Central memory CD4-positive, alpha-beta T cell (primary cell): ENCODE measurements around the gene ARTN.

ENCODE experiments used
- DNase-seq: peaks from one replicate; pipeline ENCODE4 v3.0.0; 2022

The ARTN gene

DNA sequence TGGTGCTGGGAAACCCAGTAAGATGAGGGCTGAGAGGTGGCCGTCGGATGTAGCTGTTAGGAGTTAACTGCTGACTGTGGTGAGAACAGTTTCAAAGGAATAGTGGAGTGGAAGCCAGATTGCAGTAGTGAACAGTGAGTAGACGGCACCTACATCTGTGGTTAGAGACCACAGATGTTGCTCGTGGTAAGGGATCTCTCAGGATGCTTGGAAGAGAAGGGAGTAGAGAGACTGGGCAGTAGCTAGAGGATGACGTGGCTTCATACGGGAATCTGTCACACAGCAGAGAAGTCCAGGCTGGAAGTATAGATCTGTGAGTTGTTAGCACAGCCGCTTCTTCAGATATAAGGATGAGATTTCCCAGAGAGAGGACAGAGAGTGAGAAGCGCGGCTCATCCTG lies 7.8 kb upstream of the ARTN start:
- no peak for DNase-seq

DNA sequence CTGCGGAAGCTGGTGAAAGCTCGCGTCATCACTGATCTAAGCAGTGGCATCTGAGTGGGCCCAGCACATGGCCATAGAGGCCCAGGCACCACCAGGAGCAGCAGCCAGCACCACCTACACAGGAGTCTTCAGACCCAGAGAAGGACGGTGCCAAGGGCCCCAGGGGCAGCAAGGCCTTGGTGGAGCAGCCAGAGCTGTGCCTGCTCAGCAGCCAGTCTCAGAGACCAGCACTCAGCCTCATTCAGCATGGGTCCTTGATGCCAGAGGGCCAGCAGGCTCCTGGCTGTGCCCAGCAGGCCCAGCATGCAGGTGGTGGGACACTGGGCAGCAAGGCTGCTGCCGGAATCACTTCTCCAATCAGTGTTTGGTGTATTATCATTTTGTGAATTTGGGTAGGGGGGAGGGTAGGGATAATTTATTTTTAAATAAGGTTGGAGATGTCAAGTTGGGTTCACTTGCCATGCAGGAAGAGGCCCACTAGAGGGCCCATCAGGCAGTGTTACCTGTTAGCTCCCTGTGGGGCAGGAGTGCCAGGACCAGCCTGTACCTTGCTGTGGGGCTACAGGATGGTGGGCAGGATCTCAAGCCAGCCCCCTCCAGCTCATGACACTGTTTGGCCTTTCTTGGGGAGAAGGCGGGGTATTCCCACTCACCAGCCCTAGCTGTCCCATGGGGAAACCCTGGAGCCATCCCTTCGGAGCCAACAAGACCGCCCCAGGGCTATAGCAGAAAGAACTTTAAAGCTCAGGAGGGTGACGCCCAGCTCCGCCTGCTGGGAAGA lies 3.2 kb upstream of the ARTN start:
- DNase-seq = no peak

DNA sequence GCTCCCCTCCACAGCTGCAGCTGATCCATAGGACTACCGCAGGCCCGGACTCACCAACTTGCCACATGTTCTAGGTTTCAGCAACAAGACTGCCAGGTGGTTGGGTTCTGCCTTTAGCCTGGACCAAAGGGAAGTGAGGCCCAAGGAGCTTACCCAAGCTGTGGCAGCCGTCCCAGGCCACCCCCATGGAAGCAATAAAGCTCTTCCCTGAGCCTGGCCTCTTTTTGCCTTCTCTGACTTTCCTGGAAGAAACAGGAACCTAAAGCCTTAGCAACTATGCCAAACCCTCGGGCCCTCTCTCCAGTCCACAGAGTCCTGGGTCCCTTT lies 2.7 kb upstream of the ARTN start:
- no peak for DNase-seq

DNA sequence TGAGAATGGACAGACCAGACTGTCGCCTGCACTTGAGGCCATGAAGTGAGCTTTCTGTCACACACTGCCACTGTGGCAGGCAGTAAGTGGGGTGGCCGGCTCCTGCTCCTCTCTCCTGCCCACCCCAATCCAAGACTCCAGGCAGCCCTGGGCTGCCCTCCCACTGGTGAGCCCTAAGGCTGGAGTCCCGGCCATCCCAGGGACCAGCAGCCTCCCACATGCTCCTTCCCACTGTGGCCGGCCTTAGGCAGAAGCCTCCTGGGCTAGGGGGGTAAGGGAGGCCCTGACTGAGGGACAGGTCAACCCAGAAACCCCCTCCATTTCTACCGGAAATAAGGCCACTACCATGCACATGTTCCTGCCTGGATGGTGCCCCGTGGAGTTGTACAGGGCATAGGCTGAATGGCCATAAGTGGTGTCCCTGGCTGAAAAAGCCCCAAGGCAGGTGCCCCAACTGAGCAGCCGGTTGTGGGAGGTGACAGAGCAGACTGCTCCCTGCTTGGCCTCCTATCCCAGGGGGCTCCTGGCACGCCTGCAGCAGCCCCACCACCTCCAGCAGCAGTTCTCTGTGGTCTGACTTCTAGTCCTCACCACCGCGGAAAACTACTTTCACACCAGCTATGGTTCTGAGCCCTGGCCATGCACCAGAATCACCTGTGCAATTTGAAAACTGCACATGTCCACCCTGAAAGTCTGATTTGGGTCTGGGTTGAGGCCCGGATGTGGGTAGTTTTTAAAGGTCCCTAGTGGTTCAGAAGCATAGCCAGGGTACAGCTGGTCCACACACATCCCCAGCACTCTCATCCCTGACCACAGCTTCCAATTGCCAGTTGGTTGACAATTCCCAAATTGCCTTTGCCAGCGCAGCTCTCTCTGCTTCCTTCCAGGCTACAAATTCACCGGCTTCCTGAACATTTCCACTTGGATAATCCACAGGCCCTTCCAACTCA lies 1.6 kb upstream of the ARTN start:
- DNase-seq = no peak

DNA sequence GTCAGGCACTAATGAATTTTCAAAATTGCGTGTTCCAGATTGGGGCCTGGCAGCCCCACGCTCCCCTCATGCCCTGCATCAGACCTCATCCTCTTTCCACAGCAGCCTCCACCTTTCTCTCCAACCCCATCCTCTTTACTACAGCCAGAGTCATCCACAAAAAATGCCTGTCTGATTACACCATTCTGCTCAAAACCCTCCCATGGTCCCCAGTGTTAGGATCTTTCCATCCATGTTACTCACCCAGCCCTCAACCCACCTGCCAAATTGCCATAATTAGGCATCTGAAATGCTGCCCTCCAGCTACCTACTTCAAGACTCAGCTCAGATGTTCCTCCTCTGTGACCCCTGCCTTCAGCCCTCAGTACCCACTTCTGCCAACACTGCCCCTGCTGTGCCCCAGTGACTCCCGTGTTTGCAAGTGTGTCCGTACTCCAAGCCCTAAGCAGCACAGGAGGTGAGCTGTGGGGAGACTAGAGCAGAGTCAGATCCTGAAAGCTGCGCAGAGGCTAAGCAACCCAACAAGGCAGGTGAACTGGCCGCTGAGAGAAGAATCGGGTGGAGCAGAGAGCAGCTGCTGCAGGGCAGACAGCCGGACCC lies 715 bp upstream of the ARTN start:
- no peak for DNase-seq

DNA sequence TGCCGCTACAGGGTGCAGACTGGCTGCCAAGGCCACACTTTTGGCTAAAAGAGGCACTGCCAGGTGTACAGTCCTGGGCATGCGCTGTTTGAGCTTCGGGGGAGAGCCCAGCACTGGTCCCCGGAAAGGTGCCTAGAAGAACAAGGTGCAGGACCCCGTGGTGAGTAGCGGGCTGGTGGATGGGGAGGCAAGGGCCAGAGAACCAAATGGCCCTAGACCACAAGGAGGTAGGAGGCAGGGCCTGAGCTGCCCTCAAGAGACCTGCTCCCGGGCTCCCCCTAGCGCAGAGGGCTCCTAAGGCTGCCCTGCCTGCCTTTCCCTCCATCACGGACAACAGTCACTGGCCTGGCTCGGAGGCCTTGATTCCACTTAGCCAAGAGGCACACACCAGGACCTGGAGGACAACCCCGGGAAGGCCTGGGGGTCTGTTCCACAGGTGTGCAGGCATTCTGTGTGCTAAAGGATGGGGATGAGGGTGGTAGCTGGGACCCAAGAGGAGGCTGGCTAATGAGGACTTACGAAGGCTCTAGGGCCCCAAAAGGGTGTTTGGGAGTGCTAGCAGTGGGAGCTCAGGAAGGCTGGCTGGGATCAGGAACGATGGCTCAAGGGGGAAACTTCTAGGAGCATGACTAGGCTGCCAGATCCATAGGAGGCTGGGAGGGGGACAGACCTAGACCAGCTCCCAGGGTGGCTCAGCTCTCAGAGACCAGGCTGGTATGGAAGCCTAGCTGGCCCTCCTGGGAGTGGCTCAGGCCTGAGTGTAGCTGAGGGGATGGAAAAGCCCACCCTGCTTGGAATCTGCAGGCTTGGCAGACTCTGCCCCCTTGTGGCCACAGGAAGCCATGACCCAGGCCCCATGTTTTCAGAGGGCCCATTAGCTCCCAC lies 742 bp downstream of the ARTN start:
- no peak for DNase-seq

DNA sequence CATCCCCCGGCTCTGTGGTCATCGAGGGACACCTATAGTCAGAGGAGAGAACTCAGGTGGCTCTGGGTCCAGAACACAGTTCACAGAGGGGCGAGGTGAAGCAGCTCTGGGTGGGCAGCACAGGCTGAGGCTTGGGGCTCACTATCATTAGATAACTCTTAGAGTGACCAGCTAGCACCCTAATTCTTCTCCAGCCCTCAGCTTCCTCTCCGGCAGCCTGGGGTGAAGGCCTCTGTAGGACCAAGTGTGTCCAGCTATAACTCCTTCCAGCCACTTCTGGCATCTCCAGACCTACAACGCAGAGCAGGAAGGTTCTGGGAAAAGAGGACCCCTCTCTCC lies 1.4 kb downstream of the ARTN start:
- DNase-seq = no peak

DNA sequence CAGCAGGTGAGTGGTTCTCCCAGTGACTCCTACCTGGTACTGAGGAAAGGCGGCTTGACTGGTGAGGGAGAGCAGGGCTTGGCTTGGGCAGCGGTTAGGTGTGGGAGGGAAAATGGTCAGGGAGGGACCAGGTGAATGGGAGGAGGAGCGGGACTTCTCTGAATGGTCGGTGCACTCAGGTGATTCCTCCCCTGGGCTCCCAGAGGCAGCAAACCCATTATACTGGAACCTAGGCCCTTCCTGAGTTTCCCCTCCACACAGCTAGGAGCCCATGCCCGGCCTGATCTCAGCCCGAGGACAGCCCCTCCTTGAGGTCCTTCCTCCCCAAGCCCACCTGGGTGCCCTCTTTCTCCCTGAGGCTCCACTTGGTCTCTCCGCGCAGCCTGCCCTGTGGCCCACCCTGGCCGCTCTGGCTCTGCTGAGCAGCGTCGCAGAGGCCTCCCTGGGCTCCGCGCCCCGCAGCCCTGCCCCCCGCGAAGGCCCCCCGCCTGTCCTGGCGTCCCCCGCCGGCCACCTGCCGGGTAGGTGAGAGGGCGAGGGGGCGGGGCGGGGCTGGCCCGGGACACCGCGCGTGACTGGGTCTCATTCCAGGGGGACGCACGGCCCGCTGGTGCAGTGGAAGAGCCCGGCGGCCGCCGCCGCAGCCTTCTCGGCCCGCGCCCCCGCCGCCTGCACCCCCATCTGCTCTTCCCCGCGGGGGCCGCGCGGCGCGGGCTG lies 2.3 kb downstream of the ARTN start:
- no peak for DNase-seq

DNA sequence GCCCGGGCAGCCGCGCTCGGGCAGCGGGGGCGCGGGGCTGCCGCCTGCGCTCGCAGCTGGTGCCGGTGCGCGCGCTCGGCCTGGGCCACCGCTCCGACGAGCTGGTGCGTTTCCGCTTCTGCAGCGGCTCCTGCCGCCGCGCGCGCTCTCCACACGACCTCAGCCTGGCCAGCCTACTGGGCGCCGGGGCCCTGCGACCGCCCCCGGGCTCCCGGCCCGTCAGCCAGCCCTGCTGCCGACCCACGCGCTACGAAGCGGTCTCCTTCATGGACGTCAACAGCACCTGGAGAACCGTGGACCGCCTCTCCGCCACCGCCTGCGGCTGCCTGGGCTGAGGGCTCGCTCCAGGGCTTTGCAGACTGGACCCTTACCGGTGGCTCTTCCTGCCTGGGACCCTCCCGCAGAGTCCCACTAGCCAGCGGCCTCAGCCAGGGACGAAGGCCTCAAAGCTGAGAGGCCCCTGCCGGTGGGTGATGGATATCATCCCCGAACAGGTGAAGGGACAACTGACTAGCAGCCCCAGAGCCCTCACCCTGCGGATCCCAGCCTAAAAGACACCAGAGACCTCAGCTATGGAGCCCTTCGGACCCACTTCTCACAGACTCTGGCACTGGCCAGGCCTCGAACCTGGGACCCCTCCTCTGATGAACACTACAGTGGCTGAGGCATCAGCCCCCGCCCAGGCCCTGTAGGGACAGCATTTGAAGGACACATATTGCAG lies 3.0 kb downstream of the ARTN start:
- no peak for DNase-seq

DNA sequence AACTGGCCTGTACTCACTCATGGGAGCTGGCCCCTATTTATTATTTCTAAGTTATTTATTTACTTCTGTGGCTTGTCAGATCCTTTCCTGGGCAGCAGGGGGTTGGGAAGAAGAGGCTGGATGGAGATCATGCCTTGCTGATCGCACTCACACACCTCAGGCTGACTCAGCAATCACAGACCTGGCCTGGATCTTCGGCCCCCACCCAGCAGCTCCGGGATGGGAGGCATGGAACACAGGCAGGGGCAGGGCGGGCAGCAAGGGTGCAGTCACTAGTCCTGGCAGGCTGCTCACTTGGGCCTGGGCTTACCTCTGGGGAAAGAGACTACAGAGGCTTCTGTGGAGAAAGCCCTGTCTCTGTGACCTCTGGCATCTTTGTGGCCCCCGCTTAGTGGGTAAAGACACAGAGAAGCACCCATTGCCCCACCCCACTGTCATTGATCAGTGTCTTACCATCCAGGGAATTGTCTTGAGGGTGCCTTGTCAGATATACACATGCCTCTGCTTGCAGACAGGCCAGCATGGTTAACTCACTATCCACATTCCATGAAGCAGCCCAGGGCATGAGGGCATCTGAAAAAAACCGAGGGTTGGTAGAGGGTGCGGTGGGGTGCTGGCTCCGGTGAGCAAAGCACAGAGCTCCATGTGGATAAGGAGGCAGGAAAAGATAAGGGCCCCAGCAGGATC lies 3.7 kb downstream of the ARTN start:
- no peak for DNase-seq

DNA sequence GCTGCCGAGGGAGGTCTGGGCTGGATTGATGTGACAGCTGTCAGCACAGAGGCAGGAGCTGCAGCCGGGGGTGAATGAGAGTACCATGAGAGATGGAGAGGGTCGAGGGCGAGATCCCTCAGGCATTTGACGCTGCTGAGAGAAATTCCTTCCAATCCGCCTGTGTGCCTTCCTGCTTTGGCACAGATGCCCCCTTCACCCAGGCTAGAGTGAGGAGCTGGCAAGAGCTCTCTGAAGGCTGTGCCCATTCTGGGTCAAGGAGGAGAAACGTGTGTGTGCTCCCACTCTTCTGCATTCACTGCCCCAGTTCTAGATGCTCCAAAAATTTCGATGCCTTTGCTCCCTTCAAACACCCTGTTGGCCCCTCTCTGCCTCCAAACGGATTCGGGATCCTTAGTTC lies 4.8 kb downstream of the ARTN start:
- no peak for DNase-seq

DNA sequence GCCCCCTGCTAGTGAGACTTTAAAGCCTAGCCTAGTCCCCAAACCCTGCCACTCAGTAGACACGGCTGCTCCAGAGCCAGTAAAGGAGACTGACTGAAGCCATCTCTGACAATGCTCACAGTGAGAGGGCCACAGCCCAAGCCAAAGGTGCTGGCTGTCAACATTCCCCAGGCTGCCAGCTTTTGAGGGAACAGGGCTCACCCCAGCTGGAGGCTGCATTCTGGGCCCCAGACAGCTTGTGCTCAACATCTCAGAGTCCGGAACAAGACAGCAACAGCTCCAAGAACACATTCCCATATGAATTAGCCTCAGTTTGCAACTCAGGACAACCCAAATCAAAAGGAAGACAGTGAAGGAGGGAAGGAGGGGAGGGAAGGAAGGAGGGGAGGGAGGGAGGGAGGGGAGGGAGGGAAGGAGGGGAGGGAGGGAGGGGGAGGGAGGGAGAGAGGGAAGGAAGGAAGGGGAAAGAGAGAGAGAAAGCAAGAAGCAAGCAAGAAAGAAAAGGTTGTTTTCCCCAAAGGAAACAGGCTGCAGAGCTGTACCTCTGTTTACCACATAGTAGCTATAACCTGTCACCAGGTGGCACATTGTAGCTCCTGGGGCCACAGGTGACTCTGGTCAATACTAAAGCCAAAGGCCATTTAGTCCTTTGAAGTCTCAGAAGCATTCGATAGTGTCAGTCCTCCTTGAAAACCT lies 5.4 kb downstream of the ARTN start:
- DNase-seq = no peak

DNA sequence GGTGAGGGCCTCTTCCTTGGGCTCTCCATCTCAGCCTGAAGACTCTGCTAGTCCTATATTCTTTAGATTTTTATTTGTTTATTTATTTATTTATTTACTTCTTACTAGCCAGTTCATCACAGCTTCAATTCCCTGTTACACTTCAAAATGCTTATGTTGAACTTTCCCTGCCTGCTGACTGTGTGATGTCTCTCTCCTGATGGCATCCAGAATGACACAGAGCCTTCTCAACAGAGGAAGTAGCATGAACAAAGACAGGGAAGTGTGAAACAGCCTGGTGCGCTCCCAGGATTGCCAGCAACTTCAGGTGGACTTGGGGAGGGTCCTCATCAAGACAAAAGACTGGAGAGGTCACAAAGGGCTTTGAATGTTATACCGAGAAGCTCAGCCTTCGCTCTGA lies 8.8 kb downstream of the ARTN start:
- DNase-seq = no peak

DNA sequence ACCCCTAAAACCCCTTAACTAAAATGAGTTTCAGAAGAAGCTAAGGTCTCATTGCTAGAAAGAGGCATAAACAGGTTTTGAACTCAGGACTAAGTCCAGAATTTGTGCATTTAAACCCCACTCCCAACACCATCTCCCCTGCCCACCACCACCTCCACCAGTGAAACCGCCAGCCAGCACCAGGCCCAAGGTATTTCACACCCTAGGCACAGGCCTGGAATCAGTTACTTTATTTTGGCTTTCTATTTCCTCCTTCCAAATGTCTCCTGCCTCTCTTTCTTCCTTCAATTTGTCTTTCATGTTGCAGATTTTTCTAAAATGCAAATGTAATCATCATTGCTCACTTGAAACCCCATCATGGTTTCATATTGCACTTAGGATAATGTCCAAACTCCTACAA lies 11.3 kb downstream of the ARTN start:
- DNase-seq = no peak

DNA sequence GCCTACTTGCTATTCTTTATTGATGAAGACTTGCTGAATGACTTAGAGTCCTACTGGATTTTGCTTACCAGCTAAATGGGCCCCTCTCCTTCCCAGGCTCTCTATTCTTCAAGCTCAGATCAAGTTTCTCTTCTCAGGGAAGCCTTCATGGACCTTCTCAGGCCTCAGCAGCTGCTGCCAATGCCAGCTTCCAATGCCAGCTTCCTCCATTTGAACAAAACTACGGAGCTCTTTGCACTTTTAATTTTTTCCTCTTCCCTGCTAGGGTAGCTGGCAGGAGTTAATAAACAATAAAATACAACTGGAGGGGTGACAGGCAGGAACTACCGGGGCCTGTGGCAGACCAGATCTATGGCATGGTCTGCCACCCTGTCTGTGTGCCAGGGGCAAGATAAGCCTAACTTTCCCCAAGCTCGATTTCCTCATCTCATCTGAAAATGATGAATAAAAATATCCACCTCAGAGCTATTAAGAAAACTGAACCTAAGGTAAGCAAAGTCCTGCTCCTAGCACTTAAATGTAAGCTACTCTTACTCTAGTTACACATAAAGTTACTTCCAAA lies 12.2 kb downstream of the ARTN start:
- DNase-seq = no peak

DNA sequence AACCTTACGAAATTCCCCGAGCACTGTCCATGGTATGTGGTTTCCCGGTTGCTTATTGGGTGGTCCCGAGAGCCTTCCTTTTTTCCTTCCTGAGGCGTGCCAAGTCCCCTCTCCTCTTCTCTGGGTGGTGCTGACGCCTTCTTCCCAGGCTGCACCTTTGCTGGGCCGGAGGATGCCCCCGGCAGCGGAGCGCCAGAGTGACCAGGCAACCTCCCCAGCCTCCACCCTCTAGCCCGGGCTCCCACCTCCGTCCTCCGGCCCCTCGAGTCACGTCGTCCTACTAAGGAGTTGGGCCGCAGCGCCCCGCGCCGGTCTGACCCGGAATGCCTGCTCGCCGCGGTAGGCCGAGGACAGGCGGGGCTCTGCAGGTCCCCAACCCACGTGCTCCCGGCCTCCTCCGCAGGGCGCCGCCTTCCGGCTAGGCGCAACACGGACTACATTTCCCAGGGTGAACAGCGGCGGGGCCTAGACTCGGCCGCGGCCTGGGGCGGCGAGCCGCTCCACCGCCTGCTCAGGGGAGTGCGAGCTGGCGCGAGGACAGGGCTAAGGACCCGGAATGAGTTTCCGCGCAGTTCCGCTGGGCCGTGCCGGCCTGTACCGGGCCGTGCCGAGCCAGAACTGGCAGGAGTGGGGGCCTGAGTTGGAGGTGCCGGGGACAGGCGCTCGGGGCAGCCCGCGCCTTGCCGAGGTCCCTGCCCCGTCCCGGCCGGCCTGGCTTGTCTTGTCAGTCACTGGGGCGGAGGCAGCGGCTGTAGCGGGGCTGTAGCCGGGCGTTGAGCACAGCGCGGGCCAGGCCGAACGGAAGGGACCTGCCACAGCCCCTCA lies 12.8 kb downstream of the ARTN start, which contains the start of gene IPO13:
TSS of gene IPO13 (plus strand) at position 715 of the 825 bp plus-strand sequence. CDS start 651 bp downstream, outside the sequence.
- peak; percentile 94 for DNase-seq

DNA sequence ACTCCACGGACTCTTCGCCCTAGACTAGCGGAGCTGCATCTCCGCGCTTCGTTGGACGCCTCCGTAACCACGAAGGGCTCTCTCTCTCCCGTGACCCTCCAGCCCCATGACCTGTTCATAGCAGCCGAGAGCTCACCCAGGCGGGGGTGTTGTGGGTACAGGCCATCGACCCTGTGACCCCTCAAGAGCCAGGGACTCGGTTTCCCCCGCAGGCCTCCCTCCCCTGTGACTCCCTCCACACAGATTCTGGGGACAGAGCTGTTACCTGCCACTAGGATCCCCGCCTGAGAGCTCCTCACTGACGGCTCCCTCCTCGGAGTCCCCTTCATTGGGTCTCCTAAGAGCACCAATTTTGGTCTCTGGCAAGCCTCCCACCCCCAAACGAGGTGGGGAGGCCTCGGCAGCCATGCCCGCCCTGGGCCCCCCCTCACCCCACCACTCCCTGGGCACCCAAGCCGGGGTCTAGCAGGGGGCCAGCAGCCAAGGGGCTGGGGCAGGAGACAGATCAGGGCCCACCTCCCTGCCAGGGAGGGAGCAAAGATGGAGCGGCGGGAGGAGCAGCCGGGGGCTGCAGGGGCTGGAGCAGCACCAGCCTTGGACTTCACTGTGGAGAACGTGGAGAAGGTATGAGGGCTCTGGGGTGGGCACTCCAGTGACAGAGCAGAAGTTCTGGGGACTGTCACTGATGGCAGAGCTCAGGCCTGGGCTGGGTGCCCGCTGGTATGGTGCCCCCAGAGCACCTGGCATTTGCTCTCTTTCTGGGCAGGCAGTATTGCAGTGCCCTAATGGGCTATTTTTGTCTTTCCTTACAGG lies 13.7 kb downstream of the ARTN start:
- DNase-seq = no peak

DNA sequence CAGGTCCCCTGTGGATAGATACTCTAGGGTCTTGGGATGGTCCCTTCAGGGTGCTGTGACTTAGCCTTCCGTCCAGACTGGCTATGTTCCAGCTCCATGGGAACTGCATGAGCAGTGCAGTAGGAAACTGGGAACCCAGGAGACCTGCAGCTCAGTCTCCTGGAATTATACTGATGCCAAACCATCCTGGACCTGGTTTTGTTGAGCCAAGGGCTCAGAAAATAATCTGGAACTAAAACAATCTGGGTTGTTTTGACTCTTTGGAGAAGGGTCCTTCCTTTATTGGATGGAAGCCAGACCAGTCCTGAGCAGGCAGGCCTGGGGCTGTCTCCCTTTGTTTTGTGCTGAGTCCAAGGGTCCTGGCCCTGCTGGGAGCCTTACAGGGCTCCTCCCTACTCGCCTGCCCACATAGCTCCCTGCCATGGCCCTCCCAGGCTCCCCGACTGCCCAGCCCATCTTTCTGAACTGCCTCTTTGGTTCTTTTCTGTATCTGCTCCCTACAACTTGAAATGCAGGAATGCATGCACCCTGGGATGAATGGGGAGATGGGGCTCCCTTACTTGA lies 14.4 kb downstream of the ARTN start:
- no peak for DNase-seq
